ENCODE data around the gene PAQR7. TPM values are rescaled to one million over a fixed set of nuclear protein-coding genes. Genes with fewer than 3 reads are reported as not detected.

Gene PAQR7
- total RNA-seq, 2 donors from 2014 or later = 3.0 to 4.4 TPM

DNA sequence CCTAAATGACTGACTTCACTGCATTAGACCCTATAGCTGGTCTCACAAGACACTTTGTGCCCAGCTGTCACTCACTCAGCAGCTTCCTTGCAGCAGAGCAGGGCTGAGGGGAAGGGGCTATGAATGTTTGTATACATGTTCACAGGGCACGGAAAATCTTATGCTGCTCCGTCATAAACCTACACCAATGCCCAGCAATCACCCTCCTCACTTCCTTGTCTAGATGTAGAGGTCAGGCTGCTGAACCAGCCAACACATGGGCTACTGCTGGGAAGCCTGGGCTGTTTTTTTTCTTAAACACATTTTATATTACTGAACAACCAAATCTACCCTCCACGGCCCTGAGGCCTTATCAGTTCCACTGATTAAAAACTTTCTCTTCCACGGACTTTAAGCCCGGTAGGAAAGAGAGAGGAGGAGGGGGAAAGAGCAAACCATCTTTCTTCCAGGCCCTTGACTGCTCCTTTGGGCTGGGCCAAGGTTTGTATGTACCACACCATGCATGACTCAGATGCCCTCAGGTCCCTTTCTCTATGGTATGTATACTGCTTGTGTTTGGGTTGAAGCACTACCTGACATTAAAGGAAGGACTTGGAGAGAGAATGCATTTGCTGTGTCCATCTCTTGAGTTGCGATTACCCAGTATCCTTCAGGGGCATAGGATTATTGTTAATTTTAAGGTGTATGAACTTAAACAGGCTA lies 43.0 kb downstream of the PAQR7 start:
- DNase-seq (no peak), ATAC-seq (no peak)
- intact Hi-C loops (cut with DNase I) = loop anchor here (10.0 kb wide), 1 partner anchor 172 kb away; no protein-coding TSS in a partner anchor
- H3K27me3 ChIP-seq = no peaks in the 10 kb centered on the region
- peak overlapping the region in 2 of 4 donors; percentile 3 to 8 for H3K27ac ChIP-seq
- no peaks in the 10 kb centered on the region for H3K36me3 ChIP-seq (replicated peaks in 1 of 2; ENCODE audit: insufficient read depth in 1 of 2, low read depth in 2 of 2)
- H3K4me1 ChIP-seq = peaks cover 35% of the 10 kb centered on the region
- TF ChIP-seq, protein P1, sequence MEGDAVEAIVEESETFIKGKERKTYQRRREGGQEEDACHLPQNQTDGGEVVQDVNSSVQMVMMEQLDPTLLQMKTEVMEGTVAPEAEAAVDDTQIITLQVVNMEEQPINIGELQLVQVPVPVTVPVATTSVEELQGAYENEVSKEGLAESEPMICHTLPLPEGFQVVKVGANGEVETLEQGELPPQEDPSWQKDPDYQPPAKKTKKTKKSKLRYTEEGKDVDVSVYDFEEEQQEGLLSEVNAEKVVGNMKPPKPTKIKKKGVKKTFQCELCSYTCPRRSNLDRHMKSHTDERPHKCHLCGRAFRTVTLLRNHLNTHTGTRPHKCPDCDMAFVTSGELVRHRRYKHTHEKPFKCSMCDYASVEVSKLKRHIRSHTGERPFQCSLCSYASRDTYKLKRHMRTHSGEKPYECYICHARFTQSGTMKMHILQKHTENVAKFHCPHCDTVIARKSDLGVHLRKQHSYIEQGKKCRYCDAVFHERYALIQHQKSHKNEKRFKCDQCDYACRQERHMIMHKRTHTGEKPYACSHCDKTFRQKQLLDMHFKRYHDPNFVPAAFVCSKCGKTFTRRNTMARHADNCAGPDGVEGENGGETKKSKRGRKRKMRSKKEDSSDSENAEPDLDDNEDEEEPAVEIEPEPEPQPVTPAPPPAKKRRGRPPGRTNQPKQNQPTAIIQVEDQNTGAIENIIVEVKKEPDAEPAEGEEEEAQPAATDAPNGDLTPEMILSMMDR (IDR thresholded peaks at IDR 0.05) = no peak
- TF ChIP-seq POLR2A (IDR thresholded peaks at IDR 0.05) = no peak
- no peaks in the 10 kb centered on the region for H3K9me3 ChIP-seq
- no peak overlapping the region for H3K4me3 ChIP-seq
- 39 to 43% methylated on average over 6 of the region's 6 CpGs for WGBS, 2 donors

DNA sequence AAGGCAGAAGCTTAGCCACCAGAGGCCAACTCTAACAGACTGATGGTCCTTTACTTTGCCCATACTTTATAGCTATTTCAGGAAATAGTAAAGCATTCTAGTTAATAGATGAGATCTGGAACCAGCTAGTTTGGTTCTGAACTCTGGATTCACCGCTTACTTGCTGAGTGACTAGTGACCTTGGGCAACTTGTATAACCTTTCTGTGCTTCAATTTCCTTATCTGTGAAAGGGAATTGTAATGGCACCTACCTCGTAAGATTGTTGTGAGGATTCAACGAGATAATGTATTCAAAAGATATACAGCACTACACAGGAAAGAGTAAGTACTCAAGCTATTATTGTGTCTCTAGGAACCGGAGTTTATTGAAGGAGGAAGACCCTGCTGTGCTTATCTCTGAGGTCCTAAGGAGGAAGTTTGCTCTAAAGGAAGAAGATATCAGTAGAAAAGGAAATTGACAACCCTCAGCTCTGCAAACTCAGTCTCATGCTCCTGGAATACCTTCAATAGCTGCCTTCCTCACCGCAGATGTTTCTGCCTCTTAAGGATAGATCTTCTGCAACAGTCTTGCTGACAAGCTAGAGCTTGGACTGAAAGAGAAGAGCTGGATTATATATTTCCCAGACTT lies 43.8 kb downstream of the PAQR7 start:
- intact Hi-C loops (cut with DNase I) = loop anchor here (10.0 kb wide), 1 partner anchor 173 kb away; no protein-coding TSS in a partner anchor
- Histone ChIP-seq H3K4me1 (peaks cover 28% of the 10 kb centered on the region), H3K36me3 (replicated peaks in 1 of 2; ENCODE audit: insufficient read depth in 1 of 2, low read depth in 2 of 2) (peaks cover 0 to under 1% of the 10 kb centered on the region in 2 donors), H3K4me3 (no peak overlapping the region), H3K9me3 (no peaks in the 10 kb centered on the region), H3K27ac (no peak overlapping the region), H3K27me3 (no peaks in the 10 kb centered on the region)
- ATAC-seq = no peak
- WGBS, 2 donors = 28 to 34% methylated on average over 5 of the region's 5 CpGs
- DNase-seq = no peak
- TF ChIP-seq, protein P1 (IDR thresholded peaks at IDR 0.05) = no peak
- TF ChIP-seq POLR2A (IDR thresholded peaks at IDR 0.05) = no peak

DNA sequence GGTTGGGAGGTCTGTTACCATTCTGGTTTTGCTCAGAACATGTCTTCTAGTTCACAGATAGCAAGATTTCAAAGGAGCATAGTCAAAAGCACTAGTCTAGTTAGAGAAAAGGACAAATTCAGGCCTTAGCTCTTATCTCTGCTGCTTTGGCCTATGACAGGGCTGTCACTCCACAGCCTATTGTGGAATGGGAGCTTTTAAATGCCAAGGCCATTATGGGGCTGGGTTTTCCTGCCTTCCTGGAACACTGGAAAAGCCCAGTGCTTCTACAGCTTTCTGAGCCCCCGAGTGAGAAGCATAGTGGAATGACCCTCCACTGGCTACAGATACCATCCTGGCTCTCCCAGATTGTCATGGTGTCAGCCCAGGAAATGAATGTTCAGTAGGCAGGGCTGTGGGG lies 46.5 kb downstream of the PAQR7 start:
- no peaks in the 10 kb centered on the region for H3K9me3 ChIP-seq
- peaks cover 0 to 2% of the 10 kb centered on the region in 2 donors for H3K36me3 ChIP-seq (replicated peaks in 1 of 2; ENCODE audit: insufficient read depth in 1 of 2, low read depth in 2 of 2)
- no peaks in the 10 kb centered on the region for H3K27me3 ChIP-seq
- DNase-seq (no peak), ATAC-seq (peak; percentile 30)
- peak overlapping the region in 1 of 4 donors; percentile 3 for H3K27ac ChIP-seq
- 18 to 40% methylated on average over 1 of the region's 1 CpG for WGBS, 2 donors
- TF ChIP-seq, protein P1 (IDR thresholded peaks at IDR 0.05) = no peak
- no peak for TF ChIP-seq POLR2A (IDR thresholded peaks at IDR 0.05)
- no peak overlapping the region for H3K4me3 ChIP-seq
- peaks cover 28% of the 10 kb centered on the region for H3K4me1 ChIP-seq
- intact Hi-C loops (cut with DNase I) = no loop called here

DNA sequence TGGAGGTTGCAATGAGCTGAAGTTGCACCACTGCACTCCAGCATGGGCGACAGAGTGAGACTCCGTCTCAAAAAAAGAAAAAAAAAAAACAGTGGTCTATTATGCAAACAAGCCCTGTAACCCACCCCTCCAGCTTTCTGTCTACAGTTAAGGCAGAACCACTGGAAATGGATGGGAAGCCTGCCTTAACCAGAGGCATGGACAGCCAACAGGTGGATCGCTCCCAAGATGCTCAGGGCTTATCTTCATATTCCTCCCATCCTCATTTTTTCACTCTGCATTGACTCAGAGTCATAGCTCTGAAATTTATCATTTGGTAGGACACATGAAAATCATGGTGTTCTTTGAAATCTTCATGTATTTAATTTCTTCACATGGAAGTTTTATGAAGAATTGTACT lies 47.0 kb downstream of the PAQR7 start:
- Histone ChIP-seq H3K36me3 (replicated peaks in 1 of 2; ENCODE audit: insufficient read depth in 1 of 2, low read depth in 2 of 2) (peaks cover 0 to 2% of the 10 kb centered on the region in 2 donors), H3K27me3 (no peaks in the 10 kb centered on the region), H3K4me1 (peaks cover 28% of the 10 kb centered on the region), H3K27ac (no peak overlapping the region), H3K4me3 (no peak overlapping the region), H3K9me3 (no peaks in the 10 kb centered on the region)
- DNase-seq (no peak), ATAC-seq (no peak)
- intact Hi-C loops (cut with DNase I) = no loop called here
- no peak for TF ChIP-seq POLR2A (IDR thresholded peaks at IDR 0.05)
- TF ChIP-seq, protein P1 (IDR thresholded peaks at IDR 0.05) = no peak
- WGBS, 2 donors = 67% methylated on average over 3 of the region's 3 CpGs
